Hematopoietic multipotent progenitor cell treated with erythropoietin and hydrocortisone succinate and interleukin-3 and kit ligand, for 8 days (in vitro differentiated cells): ENCODE data around the gene FEZ2.

ENCODE experiments used
- DNase-seq: peaks from one replicate; pipeline ENCODE4 v3.0.0-alpha.2; 2015

The FEZ2 gene

DNA sequence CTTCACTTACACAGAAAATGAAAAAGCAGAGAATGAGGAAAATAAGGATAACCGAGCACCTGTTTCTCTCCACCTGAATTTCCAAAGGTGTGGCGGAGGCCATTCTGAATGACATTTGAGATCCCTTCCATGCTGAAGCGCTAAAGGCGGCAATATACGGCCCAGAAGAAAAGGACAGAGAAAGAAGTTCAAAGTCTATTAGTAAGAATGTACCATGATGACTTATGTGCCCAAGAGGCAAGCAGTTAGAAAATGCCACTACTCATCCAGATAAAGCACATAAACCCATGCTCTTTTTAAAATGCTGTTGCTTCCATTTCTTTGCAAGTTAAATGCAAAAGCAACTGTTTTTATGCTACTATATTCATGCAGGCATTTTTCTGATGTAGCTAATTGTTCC, 37.2 kb downstream of the FEZ2 start:
- no peak for DNase-seq

DNA sequence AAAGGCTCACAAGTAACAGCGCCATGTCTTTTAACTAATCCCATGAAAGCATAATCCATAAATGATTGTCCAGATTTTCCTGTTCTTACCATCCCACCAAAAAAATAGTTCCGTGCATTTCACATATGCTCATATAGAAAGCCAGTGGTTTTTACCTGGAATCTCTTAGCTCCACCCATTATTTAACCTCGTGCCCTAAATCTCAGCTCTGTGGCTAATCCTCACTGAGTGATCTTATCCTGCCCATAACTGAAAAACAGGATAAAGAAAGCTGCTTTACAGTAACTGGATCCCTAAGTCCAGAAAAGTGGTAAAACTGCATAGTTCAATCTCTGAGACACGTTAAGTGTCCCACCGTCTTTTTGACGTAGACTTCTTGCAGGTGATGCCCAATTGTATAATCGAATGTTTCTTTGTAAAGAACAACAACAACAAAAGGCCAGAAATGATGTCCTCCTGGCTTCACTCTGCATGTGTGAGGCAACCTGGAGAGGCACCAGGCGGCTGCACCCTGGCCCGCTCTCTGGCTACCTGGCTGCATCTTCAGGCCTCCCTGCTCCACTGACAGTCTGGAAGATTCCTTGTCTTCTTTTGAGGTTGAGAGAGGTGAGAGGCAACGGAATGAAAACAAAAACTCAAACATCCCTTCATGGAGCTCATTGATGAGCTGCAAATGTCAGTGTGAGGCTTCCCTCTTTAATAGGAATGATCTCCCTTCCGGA, 38.6 kb downstream of the FEZ2 start:
- DNase-seq: no peak

DNA sequence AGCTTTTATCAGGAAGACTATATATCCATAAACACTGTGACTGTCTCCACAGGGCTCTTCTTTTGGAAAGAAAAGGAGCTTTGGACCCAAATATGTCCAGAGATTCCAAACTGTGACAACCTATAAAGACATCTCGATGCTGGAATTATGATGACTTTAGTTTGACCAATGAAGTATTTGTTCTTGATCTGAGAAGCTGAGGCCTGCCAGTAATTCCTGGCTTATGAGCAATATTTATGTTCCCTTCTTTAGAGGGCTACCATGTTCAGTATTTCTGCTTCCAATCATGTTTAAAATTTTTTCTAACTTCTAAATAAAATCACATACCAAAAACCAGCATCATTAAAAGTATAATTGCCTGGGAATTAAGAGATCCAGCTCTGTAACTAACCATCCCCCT, 41.1 kb downstream of the FEZ2 start:
- no peak for DNase-seq

DNA sequence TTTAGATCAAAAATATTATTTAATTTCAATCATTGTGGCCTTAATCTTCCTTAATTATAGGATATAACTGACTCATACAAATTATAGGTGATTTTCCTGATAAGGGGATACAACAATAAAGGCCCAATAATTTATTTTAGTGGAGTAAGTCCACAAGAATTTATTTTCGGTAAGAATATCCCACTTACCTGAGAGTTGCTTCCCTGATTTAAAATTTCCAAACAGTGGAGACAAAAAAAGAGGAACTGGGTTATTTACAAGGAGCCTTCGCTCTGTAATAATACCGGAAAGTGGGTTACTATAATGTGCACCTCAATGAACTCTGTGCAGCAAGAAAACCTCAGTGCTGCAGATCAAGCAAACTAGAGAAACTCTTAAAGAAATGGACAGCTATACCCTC, 42.2 kb downstream of the FEZ2 start:
- DNase-seq: no peak

DNA sequence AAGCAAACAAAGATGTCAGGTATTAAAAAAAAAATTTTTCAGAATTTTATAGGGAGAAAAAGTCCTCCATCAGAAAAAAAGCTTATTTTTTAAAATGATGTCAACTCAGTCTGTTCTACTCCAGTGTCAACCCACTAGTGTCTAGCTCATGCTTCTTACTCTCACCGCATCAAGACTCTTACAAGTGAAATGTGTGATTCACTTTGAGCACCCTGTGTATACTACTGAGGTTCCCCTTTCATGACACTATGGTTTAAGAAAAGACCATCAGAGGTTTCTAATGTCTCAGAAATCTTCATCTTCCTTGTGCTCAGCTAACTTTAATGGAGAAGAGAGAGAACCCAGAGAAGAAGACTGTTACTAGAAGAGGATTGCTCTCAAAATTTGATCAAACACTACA, 43.4 kb downstream of the FEZ2 start:
- no peak for DNase-seq

DNA sequence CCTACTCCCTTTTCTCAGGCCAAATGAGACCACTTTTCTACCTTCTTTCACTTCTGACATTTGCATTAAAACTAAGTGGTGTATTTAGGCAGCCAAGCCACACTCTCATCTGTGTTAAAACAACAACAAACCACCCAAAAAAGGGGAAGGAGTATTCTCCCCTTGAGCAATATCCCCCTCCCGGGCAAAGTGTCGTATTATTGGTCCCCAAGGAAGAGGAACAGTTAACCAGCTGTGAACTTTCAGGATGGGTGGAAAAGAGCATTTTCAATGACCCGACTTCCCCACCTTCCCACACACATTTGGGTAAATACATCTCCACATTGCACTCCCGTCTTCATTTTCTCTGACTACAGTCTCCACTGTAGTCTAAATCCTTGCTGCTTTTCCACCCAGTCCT, 44.3 kb downstream of the FEZ2 start:
- DNase-seq: no peak

DNA sequence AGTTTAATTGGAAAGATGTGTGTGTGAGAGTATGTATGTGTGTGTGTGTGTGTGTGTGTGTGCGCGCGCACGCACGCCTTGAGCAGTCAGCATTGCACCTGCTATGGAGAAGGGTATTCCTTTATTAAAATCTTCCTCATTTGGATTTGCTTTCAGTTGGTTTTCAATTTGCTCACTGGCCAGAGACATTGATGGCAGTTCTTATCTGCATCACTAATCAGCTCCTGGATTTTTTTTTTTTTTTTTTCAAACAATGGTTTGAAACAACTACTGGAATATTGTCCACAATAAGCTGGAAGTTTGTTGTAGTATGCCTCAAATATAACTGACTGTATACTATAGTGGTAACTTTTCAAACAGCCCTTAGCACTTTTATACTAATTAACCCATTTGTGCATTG, 48.0 kb downstream of the FEZ2 start:
- no peak for DNase-seq

DNA sequence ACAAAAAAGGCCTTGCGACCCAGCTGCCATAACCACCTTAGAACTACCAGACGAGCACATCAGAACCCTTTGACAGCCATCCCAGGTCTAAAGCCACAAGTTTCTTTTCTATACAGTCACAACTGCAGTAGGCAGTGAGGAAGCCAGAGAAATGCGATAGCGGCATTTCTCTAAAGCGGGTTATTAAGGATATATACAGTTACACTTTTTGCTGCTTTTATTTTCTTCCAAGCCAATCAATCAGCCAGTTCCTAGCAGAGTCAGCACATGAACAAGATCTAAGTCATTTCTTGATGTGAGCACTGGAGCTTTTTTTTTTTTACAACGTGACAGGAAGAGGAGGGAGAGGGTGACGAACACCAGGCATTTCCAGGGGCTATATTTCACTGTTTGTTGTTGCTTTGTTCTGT, 48.8 kb downstream of the FEZ2 start:
- no peak for DNase-seq

DNA sequence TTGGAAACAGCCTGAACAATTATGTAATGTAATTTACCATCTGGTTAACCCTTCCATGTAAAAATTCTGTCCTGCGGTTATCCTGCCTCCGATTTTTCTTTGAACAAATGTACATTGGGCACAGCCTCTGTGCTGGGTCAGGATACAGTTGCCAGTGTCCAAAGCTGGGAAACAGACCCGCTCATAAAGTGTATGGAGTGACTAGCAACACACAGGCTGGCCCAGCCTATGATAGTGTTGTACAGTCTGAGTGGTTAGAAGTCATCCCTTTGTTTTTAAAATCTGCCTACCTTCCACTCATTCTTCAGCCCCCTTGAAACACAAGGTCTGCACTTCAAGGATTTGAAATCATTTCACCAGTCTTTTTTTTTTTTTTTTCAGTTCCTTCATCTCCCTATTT, 50.1 kb downstream of the FEZ2 start:
- no peak for DNase-seq

DNA sequence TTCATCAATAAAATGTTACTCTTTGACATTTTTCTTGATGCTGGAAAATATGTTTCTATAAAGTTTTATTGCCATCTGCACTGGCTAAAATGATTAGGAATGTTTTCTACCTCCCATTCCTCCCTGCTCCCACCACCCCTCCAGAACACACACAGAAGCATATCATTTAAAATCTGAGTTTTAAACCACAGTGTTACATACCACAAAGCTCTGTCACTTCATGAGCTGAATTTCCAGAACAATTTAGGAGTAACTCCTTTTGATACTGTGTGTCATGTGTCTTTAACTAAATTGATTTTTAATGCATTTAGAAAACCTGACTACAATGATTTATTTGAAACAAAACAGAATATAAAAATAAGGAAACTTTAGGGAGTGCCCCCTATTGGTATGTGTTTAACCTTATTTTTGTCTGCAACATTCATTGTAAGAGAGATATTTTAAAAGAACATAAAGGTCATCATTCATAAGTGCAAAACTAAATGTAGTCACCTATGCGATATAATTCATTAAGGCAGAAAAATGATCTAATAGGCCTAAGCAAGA, 52.0 kb downstream of the FEZ2 start:
- no peak for DNase-seq

DNA sequence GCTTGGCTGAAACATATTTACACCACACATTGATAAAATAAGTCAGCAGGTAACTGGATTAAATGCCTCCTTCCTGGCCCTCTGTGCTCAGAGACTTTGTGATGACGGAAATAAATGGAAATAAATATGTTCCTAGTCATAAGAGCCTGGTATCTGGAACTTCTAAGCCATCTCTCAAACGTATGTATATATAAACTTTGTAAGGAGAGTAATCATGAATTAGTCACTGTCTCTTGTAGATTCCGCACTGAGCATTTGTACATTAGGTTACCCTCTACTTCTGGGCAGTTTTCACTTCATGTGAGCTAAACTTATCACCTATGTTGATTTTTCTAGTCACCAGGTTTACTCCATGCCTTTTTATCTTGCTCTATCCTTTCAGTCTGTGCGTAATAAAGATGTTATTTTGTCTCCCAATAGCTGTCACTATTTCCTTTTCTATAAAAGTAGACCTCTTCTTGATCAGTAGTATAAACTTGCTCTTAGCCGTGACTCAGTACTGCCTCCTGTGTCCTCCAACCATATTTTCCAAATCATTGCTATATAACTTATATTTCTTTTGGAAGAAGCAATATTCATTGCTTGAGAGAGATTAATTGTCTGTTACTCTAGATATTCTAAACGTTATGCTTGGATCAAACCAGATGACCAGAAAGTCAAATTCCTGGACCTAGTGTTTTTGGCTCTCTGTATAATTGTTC, 53.2 kb downstream of the FEZ2 start:
- DNase-seq: no peak

DNA sequence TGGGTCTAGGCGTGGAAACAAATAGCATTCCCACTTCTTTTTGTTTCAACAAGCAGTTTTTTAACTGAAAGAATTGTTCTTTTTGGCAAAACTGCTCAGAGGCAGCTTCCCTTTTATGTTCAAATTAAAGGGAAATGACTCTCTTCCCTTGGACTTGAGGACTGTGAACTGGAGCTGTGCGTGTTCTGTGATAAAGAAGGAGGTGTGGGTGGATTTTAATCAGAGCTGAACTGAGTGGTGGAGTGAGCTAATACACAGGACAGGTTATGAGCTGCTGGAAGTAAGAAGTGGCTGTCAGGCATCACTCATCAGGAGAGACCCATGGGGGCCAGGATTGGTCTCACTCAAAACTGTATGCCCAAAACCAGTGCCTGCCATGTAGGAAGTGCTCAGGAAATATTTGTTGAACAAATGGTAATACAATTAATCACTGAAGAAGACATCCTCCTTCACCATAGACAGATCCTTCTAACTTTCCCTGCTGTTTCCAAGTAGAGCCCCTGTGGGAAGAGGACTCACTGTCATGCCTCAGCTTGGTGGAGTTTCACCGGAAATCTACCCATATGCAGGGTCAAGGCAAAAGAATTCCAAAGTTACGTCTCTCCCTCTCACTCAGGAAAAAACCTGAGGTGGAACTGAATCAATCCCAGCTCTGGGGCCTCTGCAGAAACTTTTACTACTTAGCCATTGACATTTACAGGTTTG, 55.9 kb downstream of the FEZ2 start:
- DNase-seq: no peak

DNA sequence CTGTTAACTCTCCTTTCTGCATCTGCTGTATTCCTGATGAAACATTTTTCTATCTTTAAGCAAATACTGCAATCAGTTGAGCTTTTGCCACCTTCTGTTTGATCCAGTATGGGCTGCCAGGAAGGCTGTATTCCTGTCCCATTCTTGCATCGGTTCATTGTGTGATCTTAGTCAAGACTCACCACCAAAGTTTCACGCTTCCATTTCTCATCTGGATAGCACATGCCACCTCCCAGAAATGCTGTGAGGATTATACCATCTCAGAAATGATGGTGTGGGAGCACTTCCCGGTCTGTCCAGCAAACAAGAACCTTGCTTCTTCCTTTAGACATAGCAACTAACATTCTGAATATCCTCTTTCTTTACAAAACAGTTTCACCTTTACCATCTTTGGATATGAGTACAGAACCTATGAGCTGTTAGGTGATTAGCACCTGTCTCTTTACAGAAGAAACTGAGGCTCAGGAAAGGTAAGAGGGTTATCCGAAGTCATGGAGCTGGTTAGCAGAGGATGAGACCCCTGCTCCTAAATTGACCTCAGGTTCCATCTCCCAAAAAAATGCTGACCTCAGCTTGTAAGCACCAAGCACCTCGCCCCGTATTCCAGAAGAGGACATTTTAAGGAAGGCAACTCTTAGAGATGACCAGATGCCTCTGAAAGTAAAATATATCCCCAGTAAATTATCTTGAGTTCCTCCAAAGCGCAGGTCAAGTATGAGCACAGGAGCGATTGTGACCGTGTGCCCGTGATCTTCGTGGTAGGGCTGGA, 56.8 kb downstream of the FEZ2 start:
- DNase-seq: no peak

DNA sequence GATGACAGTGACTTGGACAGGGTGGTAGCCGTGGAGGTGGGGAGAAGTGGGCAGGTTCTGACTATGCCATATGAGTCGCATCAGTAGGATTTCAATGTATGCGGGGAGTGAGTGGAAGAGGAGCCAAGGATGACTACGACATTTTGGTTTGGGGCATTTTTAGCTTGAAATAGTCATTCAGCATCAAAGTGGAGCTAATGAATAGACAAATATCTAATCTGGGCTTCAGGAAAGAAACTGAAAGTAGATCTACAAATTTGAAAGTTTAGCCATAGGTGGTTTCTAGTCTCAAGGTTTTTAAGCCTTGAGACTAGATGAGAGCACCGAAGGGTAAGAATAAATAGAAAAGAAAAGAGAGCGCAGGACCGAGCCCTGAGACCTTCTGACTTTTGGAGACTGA, 58.3 kb downstream of the FEZ2 start:
- DNase-seq: no peak

DNA sequence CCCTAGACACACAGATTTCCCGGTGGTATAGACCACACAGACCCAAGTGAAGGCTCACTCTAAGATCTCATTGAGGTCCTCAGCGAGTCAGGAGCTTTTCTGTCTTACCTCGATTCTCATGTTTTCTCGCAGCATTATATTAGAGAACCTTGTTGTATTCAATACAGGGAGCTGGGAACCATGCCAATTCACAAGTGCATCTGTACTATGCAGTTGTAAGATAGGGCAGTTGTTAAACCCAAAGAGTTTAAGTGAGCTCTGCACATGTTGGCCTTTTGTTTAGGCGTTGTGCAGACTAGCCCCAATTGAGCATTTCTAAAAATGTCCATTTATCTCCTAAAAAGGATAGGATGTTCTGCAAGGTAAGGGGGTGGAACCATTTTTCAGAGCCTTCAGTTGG, 59.6 kb downstream of the FEZ2 start:
- peak; percentile 93 for DNase-seq

DNA sequence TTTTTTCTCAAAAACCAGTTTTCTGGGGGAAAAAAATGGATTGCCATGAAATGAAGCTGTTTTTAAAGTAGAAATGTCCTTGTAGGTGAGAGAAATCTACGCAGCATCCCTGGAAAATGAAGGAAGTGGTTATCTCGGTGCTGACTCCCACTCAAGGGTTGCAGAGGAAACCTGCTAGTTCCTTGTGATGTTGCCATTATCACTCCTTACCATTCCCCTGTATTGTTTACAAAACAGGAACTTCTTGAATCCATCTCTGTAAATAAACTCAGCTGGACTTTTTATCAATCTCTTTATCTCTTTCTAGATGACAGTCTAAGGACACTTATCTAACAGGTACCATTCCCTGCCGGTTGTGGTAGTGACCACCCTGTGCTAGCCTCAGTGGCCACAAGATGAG, 61.2 kb downstream of the FEZ2 start:
- no peak for DNase-seq

DNA sequence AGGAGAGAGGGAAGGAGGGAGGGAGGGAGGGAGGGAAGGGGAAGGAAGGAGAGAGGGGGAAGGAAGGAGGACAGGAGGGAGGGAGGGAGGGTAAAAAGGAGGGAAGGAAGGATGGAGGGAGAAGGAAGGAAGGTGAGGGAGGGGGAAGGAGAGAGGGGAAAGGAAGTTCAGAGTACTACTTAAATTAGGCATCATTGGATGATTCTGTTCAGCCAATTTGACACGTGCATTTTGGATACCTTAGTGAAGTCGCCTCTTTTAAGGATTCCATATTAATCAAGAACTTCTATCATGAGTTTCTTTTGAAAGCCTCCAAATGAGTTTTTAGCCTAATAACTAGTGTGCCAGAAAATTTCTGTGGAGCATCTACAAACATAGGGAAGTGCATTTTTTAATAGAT, 62.9 kb downstream of the FEZ2 start:
- no peak for DNase-seq

DNA sequence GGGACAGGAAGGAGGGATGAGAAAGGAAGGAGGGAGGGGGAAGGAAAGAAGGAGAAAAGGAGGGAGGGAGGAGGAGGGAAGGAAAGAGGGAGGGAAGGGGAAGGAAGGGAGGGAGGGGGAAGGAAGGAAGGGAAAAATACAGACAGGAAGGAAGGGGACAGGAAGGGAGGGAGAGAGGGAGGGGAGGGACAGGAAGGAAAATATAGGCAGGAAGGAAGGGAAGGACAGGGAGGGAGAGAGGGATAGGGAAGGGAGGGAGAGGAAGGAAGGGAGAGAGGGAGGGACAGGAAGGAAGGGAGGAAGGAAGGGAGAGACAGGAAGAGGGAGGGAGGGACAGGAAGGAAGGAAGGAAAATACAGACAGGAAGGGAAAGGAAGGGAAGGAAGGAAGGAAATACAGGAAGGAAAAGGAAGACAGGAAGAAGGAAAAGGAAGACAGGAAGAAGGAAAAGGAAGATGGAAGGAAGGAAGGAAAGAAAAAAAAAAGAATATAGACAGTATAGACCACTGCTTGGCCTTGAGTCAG, 63.6 kb downstream of the FEZ2 start:
- no peak for DNase-seq

DNA sequence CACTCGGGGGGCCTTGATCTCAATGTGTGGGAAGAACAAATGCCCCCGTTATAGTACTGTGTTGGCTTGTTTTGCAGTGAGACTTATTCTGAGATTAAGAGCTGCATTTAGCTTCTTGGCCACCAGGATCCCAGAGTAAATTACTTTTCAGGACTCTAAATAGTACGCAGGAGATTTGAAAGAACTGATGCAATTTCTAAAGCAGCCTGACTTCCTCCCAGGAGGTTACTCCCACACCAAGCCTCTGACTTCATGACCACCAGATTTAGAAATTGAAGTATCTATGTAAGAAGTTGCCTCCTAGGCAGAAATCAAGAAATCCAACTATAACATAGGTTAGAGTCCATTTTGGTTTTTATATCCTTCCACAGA, 67.0 kb downstream of the FEZ2 start:
- no peak for DNase-seq

DNA sequence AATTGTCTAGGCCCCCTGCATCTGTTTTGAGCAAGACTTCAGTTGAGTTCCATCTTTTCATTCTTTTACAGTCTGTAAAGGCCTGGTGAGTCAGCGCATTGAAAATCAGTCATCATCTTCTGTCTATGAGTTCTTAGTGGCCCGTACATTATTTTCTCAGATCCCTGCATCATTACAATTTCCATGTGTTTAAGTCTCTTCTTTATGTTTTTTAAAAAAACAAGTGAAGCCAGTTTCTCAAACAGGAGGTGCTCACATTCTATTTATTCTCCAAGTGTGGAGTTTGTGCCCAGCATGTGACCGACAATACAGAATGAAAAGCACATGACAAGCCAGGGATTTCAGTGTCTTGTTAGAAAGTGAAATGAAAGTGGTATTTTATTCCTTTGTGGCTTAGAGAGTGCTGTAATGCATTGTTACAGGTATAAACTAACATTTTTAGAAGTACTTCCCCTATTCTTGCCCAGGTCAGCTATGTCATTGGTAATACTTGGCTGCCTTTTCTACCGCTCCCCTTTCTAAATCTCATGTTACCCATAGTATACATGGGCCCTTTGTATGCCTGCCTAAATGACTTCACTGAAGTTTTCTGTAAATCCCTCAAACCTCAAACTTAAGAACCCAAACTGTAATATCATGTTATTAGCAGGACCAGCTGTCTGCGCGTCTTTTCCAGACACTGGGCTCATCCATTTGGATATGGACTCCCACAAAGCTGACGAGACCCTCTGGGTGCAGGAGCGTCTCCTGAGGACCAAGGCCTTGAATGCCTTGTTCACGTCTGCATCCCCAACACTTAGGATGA, 67.6 kb downstream of the FEZ2 start:
- DNase-seq: no peak

DNA sequence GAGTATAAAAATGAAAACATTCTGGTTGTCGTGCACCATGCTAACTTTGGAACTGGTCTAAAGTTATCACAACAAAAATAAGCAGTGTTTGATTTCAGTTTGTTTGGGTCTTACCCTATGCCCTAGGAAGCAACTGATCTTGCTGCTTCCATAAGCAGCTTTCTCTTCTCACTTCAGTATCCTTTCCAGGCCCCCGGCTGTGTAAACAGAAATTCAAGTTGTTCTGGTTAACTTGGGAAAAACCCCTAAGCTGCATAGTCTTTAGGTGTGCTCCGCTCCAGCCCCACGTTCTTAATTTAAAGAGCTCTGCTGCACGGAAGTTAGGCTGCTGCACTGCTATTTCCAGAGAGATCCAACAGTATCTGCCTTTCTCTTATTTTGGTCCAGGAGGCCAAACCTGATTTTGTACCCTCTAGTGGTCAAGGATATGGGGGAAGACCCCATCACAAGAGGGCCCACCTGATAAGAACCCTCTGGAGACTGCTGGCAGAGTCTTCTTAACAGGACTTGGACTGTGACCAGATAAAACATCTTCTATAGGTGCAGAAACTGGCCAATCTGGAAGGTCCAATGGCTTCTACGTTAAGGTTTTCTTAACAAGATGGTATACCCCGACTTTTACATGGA, 69.1 kb downstream of the FEZ2 start:
- no peak for DNase-seq

DNA sequence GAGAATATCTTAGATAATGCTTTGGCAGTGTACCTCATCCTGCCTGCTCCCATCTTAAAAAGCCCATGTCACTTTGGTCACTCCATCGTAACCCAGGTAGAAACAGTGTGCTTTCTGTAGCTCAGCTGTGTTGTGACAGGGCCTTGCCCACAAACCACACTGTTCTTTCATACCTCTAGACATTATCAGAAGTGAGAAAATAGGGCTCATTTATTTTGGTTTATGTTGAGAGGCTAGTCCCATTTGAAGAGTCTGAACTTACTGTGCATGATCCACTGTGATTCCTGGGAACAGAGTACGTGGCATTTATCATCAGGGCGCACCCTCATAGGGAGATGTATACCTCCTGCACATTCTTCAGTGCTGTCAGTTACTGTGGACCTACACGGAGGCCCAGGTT, 69.7 kb downstream of the FEZ2 start:
- DNase-seq: no peak
